Fibroblast of lung (primary cell): Measurements from ENCODE around the gene MTA1.

ENCODE experiments used
- CTCF ChIP-seq, 2 donors: IDR thresholded peaks in 1 of 2; conservative IDR thresholded peaks in 1 of 2; 1 replicate in 1 of 2; 2 replicates in 1 of 2; pipeline ENCODE4 v1.5.1; 2011 to 2012; ENCODE audit warnings: low read length in 2 of 2, control low read depth in 1 of 2, inconsistent platforms in 1 of 2, low read depth in 1 of 2, mild to moderate bottlenecking in 1 of 2
- EZH2 ChIP-seq: IDR thresholded peaks from 2 replicates; pipeline ENCODE4 v1.5.1; 2012; ENCODE audit warnings: low read length, control low read depth, mild to moderate bottlenecking; ENCODE audit errors: missing control alignments

GRCh38 chr14:105431256-105431655 is 11.6 kb downstream of the MTA1 start:
- no peak for TF ChIP-seq CTCF (conservative IDR thresholded peaks at IDR 0.05 in 1 of 2, IDR thresholded peaks at IDR 0.05 in 1 of 2; ENCODE audit: low read depth in 1 of 2, low read length in 2 of 2)
- no peak for TF ChIP-seq EZH2
